Small intestine (tissue), 7 donors: ENCODE measurements around the gene NKIRAS1. TPM values are rescaled to one million over a fixed set of nuclear protein-coding genes. Genes with fewer than 3 reads are reported as not detected.
"Not testable (repeated sequence)": the region's sequence is repeated elsewhere in the genome, so short reads cannot be mapped to it uniquely, and the experiment has no call there.

Source experiments
- DNase-seq, 2 donors: peaks; one replicate each; pipeline versions ENCODE4 v3.0.0 to v3.0.0-alpha.2; 2013
- FAIRE-seq: peaks from 2 replicates; lab custom pipeline; 2012; peaks lifted over from hg19 to GRCh38; lab: Jason Lieb, UNC
- H3K27ac ChIP-seq, 3 donors: one replicate each; pipeline ENCODE4 v1.5.1; 2013; ENCODE audit warnings: low read length in 2 of 3, mild to moderate bottlenecking in 2 of 3, control low read depth in 1 of 3, inconsistent platforms in 1 of 3, low read depth in 1 of 3, moderate library complexity in 1 of 3
- H3K27me3 ChIP-seq, 3 donors: one replicate each; pipeline ENCODE4 v1.6.1; 2013; ENCODE audit warnings: low read length in 3 of 3, inconsistent platforms in 1 of 3; ENCODE audit not compliant: control insufficient read depth in 3 of 3, insufficient read depth in 3 of 3
- H3K36me3 ChIP-seq, 3 donors: one replicate each; pipeline ENCODE4 v1.6.1; 2013; ENCODE audit warnings: low read length in 3 of 3, inconsistent platforms in 1 of 3, low read depth in 1 of 3, mild to moderate bottlenecking in 1 of 3, moderate library complexity in 1 of 3; ENCODE audit not compliant: control insufficient read depth in 3 of 3, insufficient read depth in 2 of 3
- H3K4me1 ChIP-seq, 3 donors: one replicate each; pipeline ENCODE4 v1.6.1; 2013; ENCODE audit warnings: low read length in 2 of 3, inconsistent platforms in 1 of 3, low read depth in 1 of 3, mild to moderate bottlenecking in 1 of 3, moderate library complexity in 1 of 3; ENCODE audit not compliant: control insufficient read depth in 3 of 3, insufficient read depth in 2 of 3
- H3K4me3 ChIP-seq, 3 donors: one replicate each; pipeline ENCODE4 v1.5.1; 2013; ENCODE audit warnings: low read length in 3 of 3, control low read depth in 1 of 3, inconsistent platforms in 1 of 3, low read depth in 1 of 3, mild to moderate bottlenecking in 1 of 3, moderate library complexity in 1 of 3
- H3K9me3 ChIP-seq, 2 donors: one replicate each; pipeline ENCODE4 v1.6.1; 2013; ENCODE audit warnings: low read depth in 1 of 2, low read length in 1 of 2; ENCODE audit not compliant: control insufficient read depth in 2 of 2, insufficient read depth in 1 of 2
- WGBS, 3 donors: extraction: QIAGEN DNeasy Blood & Tissue Kit; methylation state at CpG; one replicate each; pipeline ENCODE4 v1.1.7; 2013; 5-methylcytosine and 5-hydroxymethylcytosine counted together
- polyA plus RNA-seq, 4 donors: library from polyadenylated mRNA; stranded (reverse) in 3 of 4; unstranded in 1 of 4; fragments of 200-250 nt in 3 of 4; fragments of 120-200 nt in 1 of 4; gene quantifications; one replicate each; pipeline versions ENCODE4 v1.2.1 to v1.2.3, GENCODE V29; 2013
- donor health status: healthy with polysubstance abuse.
- donor health status: control.
- donor health status: control.
- donor health status: Bipolar disorder and iron deficiency.
- donor health status: healthy.

The NKIRAS1 gene
- polyA plus RNA-seq, 4 donors, result 4.0 to 6.6 (median 4.6) TPM

DNA sequence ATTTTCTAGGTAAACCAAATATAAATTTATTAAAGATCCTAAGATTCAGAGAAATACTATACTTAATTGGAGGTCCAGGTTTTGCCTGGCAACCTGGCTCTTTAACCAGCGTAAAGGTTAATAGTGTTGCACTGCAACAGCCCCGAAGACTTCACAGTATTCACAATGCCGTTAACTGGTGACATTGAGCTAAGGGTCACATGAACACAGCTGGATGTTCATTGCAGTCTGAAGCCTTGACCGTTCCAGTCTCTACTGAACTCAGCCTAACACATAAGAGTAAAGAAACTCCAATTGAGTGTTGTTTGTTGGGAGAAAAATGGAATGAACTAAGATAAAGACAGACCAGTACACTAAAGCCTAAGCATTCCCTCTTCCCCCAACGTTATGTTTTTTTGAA, 26.8 kb downstream of the NKIRAS1 start:
- Histone ChIP-seq H3K27me3 (no peaks in the 10 kb centered on the region), H3K4me3 (no peak overlapping the region), H3K4me1 (no peaks in the 10 kb centered on the region), H3K9me3 (no peaks in the 10 kb centered on the region), H3K27ac (no peak overlapping the region), H3K36me3 (peaks cover 0 to 17% (median 3%) of the 10 kb centered on the region in 3 donors)
- no peak for DNase-seq
- 87 to 89% (median 88%) methylated on average over 5 of the region's 5 CpGs for WGBS, 3 donors
- FAIRE-seq, result no peak

DNA sequence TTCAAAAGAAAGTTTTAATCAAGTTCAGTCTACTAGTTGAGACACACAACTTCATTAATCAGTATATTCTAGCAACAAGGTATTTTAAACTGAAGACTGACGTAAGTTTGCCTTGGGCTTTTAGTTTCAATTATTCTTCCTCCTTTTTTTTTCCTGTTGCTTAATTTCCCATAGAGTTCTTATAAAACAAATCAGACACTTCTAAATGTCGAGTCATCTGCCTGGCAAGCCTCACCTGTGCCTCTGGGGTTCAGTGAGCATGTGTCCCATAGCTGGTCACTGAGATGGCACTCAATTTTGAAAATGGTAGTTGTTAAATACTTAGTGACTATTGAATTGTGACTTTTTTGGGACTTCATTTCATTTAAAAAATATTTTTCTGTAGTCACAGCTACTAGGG, 27.4 kb downstream of the NKIRAS1 start:
- H3K27me3 ChIP-seq, result no peaks in the 10 kb centered on the region
- no peaks in the 10 kb centered on the region for H3K9me3 ChIP-seq
- no peak for FAIRE-seq
- H3K27ac ChIP-seq, result no peak overlapping the region
- H3K4me3 ChIP-seq, result no peak overlapping the region
- DNase-seq, result no peak
- WGBS, 3 donors, result 77 to 79% (median 77%) methylated on average over 2 of the region's 2 CpGs
- no peaks in the 10 kb centered on the region for H3K4me1 ChIP-seq
- peaks cover 0 to 16% (median 3%) of the 10 kb centered on the region in 3 donors for H3K36me3 ChIP-seq

DNA sequence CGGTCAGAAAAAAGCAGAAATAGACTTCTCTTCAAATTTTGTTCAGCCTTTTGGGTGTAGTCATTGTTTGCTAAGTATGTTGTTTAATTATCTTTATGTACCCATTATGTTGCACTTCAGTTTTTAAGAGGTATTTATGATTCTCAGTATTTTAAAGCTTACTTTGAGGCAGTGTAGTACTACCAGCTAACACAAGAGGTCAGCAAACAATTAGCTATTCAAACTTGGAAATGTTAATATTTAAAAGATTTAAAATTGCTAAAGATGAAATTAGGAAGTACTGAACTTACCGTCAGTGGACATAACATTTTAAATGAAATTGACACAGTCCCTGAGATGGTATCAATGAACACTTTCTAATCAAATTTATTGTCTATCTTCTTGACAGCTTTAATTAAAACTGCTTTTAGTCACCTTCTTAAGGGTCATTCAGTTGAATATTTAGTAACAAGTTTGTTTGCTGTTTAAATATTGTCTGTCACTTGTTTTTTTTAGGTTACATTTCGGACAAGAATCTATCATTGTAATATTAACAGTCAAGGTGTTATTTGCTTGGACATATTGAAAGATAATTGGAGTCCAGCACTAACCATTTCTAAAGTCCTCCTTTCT, 28.1 kb downstream of the NKIRAS1 start:
- H3K9me3 ChIP-seq, result no peaks in the 10 kb centered on the region
- 58 to 64% (median 59%) methylated on average over 3 of the region's 3 CpGs for WGBS, 3 donors
- no peak overlapping the region for H3K4me3 ChIP-seq
- no peak overlapping the region for H3K27ac ChIP-seq
- no peaks in the 10 kb centered on the region for H3K27me3 ChIP-seq
- DNase-seq (peak; percentile 21 to 47), FAIRE-seq (no peak)
- H3K4me1 ChIP-seq, result no peaks in the 10 kb centered on the region
- H3K36me3 ChIP-seq, result peaks cover 0 to 11% (median 0%) of the 10 kb centered on the region in 3 donors

DNA sequence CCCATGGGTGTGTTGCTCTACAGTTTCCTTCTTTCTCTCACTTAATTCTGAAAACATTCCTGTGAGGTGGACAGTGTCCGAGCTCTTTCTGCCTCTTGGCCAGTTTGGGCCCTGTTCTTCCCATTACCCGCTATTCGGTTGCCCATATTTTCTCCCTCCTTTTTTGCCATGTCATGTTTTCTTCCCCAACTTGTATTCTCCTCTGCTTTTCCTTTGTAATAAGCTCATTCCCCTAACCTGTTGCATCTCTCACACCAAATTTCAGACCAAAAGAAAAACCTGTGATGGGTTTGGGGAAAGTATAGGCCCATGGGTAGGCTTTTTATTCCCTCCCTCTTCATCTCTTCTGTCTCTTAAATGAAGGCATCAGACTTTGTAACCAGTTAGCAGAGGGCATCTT, 30.5 kb downstream of the NKIRAS1 start:
- H3K9me3 ChIP-seq, result no peaks in the 10 kb centered on the region
- H3K36me3 ChIP-seq, result peaks cover 0 to 12% (median 0%) of the 10 kb centered on the region in 3 donors
- no peaks in the 10 kb centered on the region for H3K4me1 ChIP-seq
- H3K4me3 ChIP-seq, result no peak overlapping the region
- WGBS, 3 donors, result 94 to 99% (median 96%) methylated on average over 3 of the region's 3 CpGs
- no peak for FAIRE-seq
- no peak overlapping the region for H3K27ac ChIP-seq
- H3K27me3 ChIP-seq, result no peaks in the 10 kb centered on the region
- DNase-seq, result no peak

DNA sequence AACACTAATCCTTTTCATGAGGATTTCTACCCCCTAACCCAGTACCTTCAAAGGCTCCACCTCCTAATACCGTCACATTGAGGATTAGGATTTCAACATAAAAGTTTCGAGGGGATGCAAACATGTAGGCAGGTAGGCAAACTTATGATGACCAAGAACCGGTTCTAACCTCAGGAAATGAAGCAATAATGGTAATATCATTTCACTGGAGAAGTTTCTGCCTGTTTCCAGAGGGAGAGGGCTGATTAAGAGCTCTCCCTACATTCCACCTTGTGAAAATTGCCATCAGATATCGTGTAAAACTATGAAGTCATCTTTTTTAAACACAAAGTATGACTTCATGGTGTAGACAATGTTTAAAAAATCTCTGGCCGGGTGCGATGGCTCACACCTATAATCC, 31.6 kb downstream of the NKIRAS1 start:
- FAIRE-seq (no peak), DNase-seq (no peak)
- Histone ChIP-seq H3K27me3 (no peaks in the 10 kb centered on the region), H3K4me1 (no peaks in the 10 kb centered on the region), H3K4me3 (no peak overlapping the region), H3K36me3 (peaks cover 0 to 12% (median 0%) of the 10 kb centered on the region in 3 donors), H3K9me3 (no peaks in the 10 kb centered on the region), H3K27ac (no peak overlapping the region)
- 88 to 94% (median 93%) methylated on average over 6 of the region's 6 CpGs for WGBS, 3 donors

DNA sequence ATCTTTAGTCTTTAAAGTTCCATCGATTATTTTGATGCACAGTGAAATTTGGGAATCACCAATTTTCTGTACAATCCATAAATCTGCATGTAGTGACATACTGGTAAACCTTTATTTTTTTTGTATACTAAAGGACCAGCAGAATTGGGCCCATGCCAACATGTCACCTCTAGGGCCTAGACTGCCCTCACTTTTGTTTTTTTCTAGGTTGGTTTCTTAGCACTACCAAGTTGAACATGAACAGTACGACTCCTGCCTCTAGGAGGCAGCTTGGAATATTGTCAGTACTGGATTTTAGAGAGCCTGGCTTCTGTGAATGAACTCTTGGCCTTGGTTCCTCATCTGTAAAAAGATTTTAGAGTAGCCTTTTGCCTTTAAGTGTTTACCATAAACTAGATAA, 32.3 kb downstream of the NKIRAS1 start:
- Histone ChIP-seq H3K4me3 (no peak overlapping the region), H3K4me1 (no peaks in the 10 kb centered on the region), H3K9me3 (no peaks in the 10 kb centered on the region), H3K27ac (no peak overlapping the region), H3K27me3 (no peaks in the 10 kb centered on the region), H3K36me3 (peaks cover 0 to 11% (median 0%) of the 10 kb centered on the region in 3 donors)
- 88 to 96% (median 92%) methylated on average over 2 of the region's 2 CpGs for WGBS, 3 donors
- DNase-seq, result peak in 1 of 2 donors; percentile 5
- FAIRE-seq, result no peak

DNA sequence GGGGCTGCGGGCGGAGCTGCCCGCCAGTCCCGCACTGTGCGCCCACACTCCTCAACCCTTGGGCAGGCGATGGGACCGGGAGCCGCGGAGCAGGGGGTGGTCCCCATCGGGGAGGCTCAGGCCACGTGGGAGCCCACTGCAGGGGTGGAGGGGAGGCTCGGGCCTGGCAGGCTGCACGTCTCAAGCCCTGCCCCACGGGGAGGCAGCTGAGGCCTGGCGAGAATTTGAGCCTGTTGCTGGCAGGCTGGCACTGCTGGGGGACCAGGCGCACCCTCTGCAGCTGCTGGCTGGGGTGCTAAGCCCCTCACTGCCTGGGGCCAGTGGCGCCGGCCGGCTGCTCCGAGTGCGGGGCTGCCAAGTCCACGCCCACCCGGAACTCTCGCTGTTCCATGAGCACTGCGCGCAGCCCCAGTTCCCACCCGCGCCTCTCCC, 34.3 kb downstream of the NKIRAS1 start:
- Histone ChIP-seq H3K36me3 (peaks cover 0 to 18% (median 0%) of the 10 kb centered on the region in 3 donors), H3K27ac (no peak overlapping the region), H3K27me3 (no peaks in the 10 kb centered on the region), H3K4me1 (no peaks in the 10 kb centered on the region), H3K4me3 (no peak overlapping the region), H3K9me3 (peaks cover 0 to 6% of the 10 kb centered on the region in 2 donors)
- DNase-seq (no peak), FAIRE-seq (no peak)
- 98 to 100% (median 99%) methylated on average over 24 to 28 of the region's 28 CpGs for WGBS, 3 donors

DNA sequence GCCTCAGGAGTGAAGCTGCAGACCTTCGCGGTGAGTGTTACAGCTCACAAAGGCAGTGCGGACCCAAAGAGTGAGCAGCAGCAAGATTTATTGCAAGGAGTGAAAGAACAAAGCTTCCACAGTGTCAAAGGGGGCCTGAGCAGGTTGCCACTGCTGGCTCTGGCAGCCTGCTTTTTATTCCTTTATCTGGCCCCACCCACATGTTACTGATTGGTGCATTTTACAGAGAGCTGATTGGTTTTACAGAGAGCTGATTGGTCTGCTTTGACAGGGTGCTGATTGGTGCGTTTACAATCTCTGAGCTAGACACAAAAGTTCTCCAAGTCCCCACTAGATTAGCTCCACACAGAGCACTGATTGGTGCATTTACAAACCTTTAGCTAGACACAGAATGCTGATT, 34.8 kb downstream of the NKIRAS1 start:
- not testable (repeated sequence) for H3K4me1 ChIP-seq, FAIRE-seq, DNase-seq, H3K27me3 ChIP-seq, H3K4me3 ChIP-seq, H3K9me3 ChIP-seq, H3K27ac ChIP-seq
- H3K36me3 ChIP-seq, result peaks cover 0 to 18% (median 0%) of the 10 kb centered on the region in 3 donors
- WGBS, 3 donors, result 85 to 92% (median 86%) methylated on average over 4 of the region's 4 CpGs
